Breast epithelium (tissue), 4 donors: Measurements from ENCODE around the gene PDIA5. TPM values are rescaled to one million over a fixed set of nuclear protein-coding genes. Genes with fewer than 3 reads are reported as not detected.

ENCODE experiments used
- DNase-seq, 2 donors: peaks; one replicate each; pipeline ENCODE4 v3.0.0-alpha.2; 2019; ENCODE audit warnings: low spot score in 2 of 2
- H3K27ac ChIP-seq, 2 donors: fragments of 200-600 bp; sonication (generic) in 1 of 2; one replicate each; pipeline ENCODE4 v1.5.1; 2016 to 2019; ENCODE audit warnings: mild to moderate bottlenecking in 1 of 2
- H3K27me3 ChIP-seq, 2 donors: fragments of 200-600 bp; sonication (generic) in 1 of 2; one replicate each; pipeline versions ENCODE4 v1.5.1 to v1.6.0; 2017 to 2019; ENCODE audit warnings: control low read depth in 1 of 2, mild to moderate bottlenecking in 1 of 2
- H3K36me3 ChIP-seq: fragments of 200-600 bp; one replicate; pipeline ENCODE4 v1.5.1; 2019
- H3K4me1 ChIP-seq, 2 donors: fragments of 200-600 bp; sonication (generic); one replicate each; pipeline ENCODE4 v1.5.1; 2016 to 2019; ENCODE audit warnings: control low read depth in 1 of 2
- H3K4me3 ChIP-seq, 3 donors: fragments of 200-600 bp; sonication (generic); 1 replicate in 2 of 3; 2 replicates in 1 of 3; pipeline ENCODE4 v1.5.1; 2016 to 2019; ENCODE audit warnings: mild to moderate bottlenecking in 3 of 3, moderate library complexity in 2 of 3
- H3K9me3 ChIP-seq, 2 donors: fragments of 200-600 bp; sonication (generic) in 1 of 2; one replicate each; pipeline ENCODE4 v1.5.1; 2016 to 2019; ENCODE audit warnings: control low read depth in 1 of 2
- POLR2A ChIP-seq: fragments of 450-650 bp; IDR thresholded peaks from one replicate; pipeline ENCODE4 v1.6.1; 2016; ENCODE audit warnings: antibody characterized with exemption, mild to moderate bottlenecking, moderate library complexity
- POLR2AphosphoS5 ChIP-seq, 3 donors: sonication (generic); formaldehyde crosslinking; IDR thresholded peaks; one replicate each; pipeline ENCODE4 v1.6.1; 2017; ENCODE audit warnings: antibody characterized with exemption in 3 of 3
- intact Hi-C: fragments of 100-400 bp; cut with DNase I; formaldehyde crosslinking; loops from one replicate; pipeline ENCODE4 v1.15.1; 2023; ENCODE audit warnings: low total_unique reads
- total RNA-seq, 3 donors: library from RNA; depleted of rRNA; stranded (reverse); fragments of >200 nt; gene quantifications; one replicate each; pipeline ENCODE4 v1.1.0, GENCODE V29; 2016
- TF ChIP-seq, protein P1 (sequence below), 3 donors: fragments of 450-650 bp; IDR thresholded peaks; one replicate each; pipeline ENCODE4 v1.5.1; 2016 to 2017; ENCODE audit warnings: antibody characterized with exemption in 3 of 3, mild to moderate bottlenecking in 3 of 3, moderate library complexity in 3 of 3

PDIA5 gene
- total RNA-seq, 3 donors from 2014 or later, result 10.7 to 26.5 (median 11.0) TPM

DNA sequence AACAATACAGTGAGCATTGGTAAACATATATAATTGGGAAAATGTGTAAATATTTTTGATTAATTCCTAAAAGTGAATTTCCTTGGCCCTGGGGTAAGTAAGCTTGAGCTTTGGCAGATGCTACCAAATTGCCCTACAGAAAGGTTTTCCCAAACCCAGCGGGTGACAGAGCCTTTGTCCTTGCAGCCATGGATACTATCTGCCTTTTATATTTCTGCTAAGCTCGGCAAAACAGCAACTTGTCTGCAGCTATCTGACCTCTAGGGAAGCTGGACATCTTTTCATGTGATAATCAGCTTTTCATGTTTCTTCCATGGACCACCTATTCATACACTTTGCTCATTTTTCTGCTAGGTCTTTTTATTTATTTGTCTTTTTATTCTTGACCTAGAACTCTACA, 70.2 kb downstream of the PDIA5 start:
- no peak for DNase-seq
- H3K36me3 ChIP-seq, result no peaks in the 10 kb centered on the region
- intact Hi-C loops, result no loop called here

DNA sequence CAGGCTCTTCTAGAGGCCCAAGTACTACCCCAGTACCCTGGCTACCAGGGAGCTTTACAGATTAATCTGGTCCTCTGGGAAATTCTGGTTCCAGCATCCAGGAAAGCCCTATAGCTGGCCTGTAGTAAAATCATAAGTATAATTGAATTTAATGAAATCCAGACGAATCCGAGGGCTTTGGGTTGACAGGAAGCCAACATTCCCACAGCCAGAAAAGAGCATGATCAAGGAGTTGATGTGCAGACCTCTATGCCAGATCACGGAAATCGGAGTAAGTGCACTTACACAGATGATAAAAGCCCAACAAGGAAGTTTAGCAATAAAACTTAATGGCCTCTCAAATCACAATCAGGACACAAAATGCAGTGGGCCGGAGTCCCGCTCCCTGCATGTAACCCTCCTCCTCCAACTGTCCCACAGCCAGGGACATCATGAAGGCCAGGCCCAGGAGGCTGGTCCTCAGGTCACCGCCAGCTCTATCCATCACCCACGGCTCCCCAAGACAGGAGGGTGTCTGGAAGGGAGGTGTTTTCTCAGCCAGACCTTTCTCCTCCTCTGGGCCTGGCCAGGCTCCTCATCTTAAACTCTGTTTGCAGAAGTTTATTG, 72.1 kb downstream of the PDIA5 start:
- DNase-seq, result no peak
- Histone ChIP-seq H3K4me1 (no peaks in the 10 kb centered on the region), H3K9me3 (no peaks in the 10 kb centered on the region), H3K36me3 (no peaks in the 10 kb centered on the region), H3K4me3 (no peak overlapping the region), H3K27ac (no peak overlapping the region), H3K27me3 (no peaks in the 10 kb centered on the region)
- TF ChIP-seq, protein P1, sequence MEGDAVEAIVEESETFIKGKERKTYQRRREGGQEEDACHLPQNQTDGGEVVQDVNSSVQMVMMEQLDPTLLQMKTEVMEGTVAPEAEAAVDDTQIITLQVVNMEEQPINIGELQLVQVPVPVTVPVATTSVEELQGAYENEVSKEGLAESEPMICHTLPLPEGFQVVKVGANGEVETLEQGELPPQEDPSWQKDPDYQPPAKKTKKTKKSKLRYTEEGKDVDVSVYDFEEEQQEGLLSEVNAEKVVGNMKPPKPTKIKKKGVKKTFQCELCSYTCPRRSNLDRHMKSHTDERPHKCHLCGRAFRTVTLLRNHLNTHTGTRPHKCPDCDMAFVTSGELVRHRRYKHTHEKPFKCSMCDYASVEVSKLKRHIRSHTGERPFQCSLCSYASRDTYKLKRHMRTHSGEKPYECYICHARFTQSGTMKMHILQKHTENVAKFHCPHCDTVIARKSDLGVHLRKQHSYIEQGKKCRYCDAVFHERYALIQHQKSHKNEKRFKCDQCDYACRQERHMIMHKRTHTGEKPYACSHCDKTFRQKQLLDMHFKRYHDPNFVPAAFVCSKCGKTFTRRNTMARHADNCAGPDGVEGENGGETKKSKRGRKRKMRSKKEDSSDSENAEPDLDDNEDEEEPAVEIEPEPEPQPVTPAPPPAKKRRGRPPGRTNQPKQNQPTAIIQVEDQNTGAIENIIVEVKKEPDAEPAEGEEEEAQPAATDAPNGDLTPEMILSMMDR (IDR thresholded peaks at IDR 0.05), result no peak
- TF ChIP-seq POLR2AphosphoS5 (IDR thresholded peaks at IDR 0.05), result no peak
- TF ChIP-seq POLR2A, result no peak
- intact Hi-C loops, result no loop called here

More for the DNA sequence above, 70.2 kb downstream of the PDIA5 start:
- TF ChIP-seq POLR2A (no peak), POLR2AphosphoS5 (IDR thresholded peaks at IDR 0.05) (no peak)
- TF ChIP-seq, protein P1 (IDR thresholded peaks at IDR 0.05), result no peak
- Histone ChIP-seq H3K4me1 (no peaks in the 10 kb centered on the region), H3K27me3 (no peaks in the 10 kb centered on the region), H3K27ac (no peak overlapping the region), H3K4me3 (no peak overlapping the region), H3K9me3 (no peaks in the 10 kb centered on the region)

DNA sequence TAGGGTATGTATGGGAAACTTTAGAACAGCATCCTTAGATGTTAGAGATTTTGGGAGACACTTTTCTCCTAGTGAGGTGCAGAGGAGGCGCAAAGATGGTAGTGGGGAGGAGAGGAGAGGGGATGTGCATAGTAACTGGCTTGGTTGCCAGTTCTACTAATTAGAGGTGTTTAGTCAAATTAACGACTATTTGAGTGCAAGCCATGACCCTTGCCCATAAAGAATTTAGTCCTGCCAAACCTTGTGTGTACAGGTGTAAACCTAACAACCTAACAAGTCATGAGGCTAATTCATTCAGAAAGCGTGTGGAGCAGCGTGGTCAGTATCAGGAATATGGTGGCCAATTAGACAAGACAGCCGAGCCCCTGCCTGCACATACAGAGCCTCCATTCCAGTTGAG, 72.7 kb downstream of the PDIA5 start:
- H3K36me3 ChIP-seq, result no peaks in the 10 kb centered on the region

DNA sequence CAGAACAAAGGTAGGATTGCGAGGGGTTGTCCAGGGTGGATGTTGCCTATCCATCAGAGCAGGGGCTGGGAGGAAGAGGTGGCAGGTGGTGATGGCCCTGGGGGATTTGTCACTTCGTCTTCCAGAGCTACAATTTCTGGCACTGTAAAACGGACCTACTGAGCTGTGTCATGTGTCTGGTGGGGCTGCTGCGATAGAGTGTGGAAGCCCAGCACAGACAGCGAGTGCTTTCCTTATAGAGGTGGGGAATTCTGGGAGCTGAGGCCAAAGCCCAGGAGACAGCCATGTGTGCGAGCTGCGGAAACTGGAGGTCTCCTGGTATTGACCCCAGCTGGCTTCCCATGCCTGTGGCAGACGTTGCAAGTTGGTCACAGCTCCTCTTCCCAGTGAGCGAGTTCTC, 73.7 kb downstream of the PDIA5 start:
- Histone ChIP-seq H3K27ac (no peak overlapping the region), H3K36me3 (no peaks in the 10 kb centered on the region), H3K4me1 (no peaks in the 10 kb centered on the region), H3K4me3 (no peak overlapping the region), H3K27me3 (no peaks in the 10 kb centered on the region), H3K9me3 (no peaks in the 10 kb centered on the region)
- intact Hi-C loops, result no loop called here
- no peak for TF ChIP-seq POLR2AphosphoS5 (IDR thresholded peaks at IDR 0.05)
- TF ChIP-seq, protein P1 (IDR thresholded peaks at IDR 0.05), result no peak
- TF ChIP-seq POLR2A, result no peak
- no peak for DNase-seq

More for the DNA sequence above, 72.7 kb downstream of the PDIA5 start:
- no peak for DNase-seq
- Histone ChIP-seq H3K4me3 (no peak overlapping the region), H3K27me3 (no peaks in the 10 kb centered on the region), H3K4me1 (no peaks in the 10 kb centered on the region), H3K9me3 (no peaks in the 10 kb centered on the region), H3K27ac (no peak overlapping the region)
- intact Hi-C loops, result no loop called here
- TF ChIP-seq, protein P1 (IDR thresholded peaks at IDR 0.05), result no peak
- TF ChIP-seq POLR2AphosphoS5 (IDR thresholded peaks at IDR 0.05) (no peak), POLR2A (no peak)

DNA sequence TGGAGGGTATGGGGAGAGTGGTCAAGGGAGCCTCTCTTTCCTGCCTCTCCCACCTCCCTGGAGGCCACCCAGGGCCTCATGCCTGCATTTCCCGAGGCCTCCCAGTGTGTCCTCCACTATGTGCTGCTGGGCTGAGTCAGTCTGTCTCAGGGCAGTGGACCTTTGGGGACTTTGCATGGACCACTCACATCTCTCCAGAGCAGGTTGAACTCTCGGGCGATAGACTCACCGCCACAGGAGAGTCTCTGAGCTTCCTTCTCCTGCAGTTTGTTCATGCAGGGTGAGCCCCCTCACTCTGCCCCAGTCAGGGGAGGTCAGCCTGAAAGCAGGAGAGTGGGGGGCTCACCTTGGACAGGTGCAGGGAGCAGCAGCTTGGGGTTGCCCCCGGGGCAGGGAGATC, 74.5 kb downstream of the PDIA5 start:
- Histone ChIP-seq H3K4me1 (no peaks in the 10 kb centered on the region), H3K9me3 (no peaks in the 10 kb centered on the region), H3K36me3 (no peaks in the 10 kb centered on the region), H3K4me3 (no peak overlapping the region), H3K27ac (no peak overlapping the region), H3K27me3 (no peaks in the 10 kb centered on the region)
- TF ChIP-seq POLR2A (no peak), POLR2AphosphoS5 (IDR thresholded peaks at IDR 0.05) (no peak)
- TF ChIP-seq, protein P1 (IDR thresholded peaks at IDR 0.05), result no peak
- intact Hi-C loops, result no loop called here
- DNase-seq, result no peak
